Neutrophil (primary cell): Measurements from ENCODE around the gene RABGAP1.

Source experiments
- H3K27ac ChIP-seq: fragments of 200-600 bp; sonication (generic); 2 replicates; pipeline ENCODE4 v1.5.1; 2016; ENCODE audit warnings: mild to moderate bottlenecking, moderate library complexity
- H3K27me3 ChIP-seq: fragments of 200-600 bp; sonication (generic); 2 replicates; pipeline ENCODE4 v1.6.0; 2016; ENCODE audit warnings: mild to moderate bottlenecking
- H3K36me3 ChIP-seq: fragments of 200-600 bp; sonication (generic); 2 replicates; pipeline ENCODE4 v1.5.1; 2017
- H3K4me1 ChIP-seq, 2 experiments: fragments of 200-600 bp in 1 of 2; sonication (generic) in 1 of 2; 1 replicate in 1 of 2; 2 replicates in 1 of 2; pipeline versions ENCODE4 v1.5.1 to v1.6.1; 2013 to 2016; ENCODE audit warnings: low read depth in 1 of 2, low read length in 1 of 2, mild to moderate bottlenecking in 1 of 2, moderate library complexity in 1 of 2; ENCODE audit not compliant: control insufficient read depth in 1 of 2, insufficient read depth in 1 of 2
- H3K4me3 ChIP-seq, 2 experiments: fragments of 200-600 bp in 1 of 2; sonication (generic) in 1 of 2; 1 replicate in 1 of 2; 2 replicates in 1 of 2; pipeline ENCODE4 v1.5.1; 2013 to 2016; ENCODE audit warnings: low read depth in 1 of 2, low read length in 1 of 2, mild to moderate bottlenecking in 1 of 2, moderate library complexity in 1 of 2
- H3K9me3 ChIP-seq: fragments of 200-600 bp; sonication (generic); 2 replicates; pipeline ENCODE4 v1.5.1; 2016
- TF ChIP-seq, protein P1 (sequence below): fragments of 200-600 bp; sonication (generic); IDR thresholded peaks from 2 replicates; pipeline ENCODE4 v1.5.1; 2016; ENCODE audit warnings: antibody characterized with exemption

Gene RABGAP1

DNA sequence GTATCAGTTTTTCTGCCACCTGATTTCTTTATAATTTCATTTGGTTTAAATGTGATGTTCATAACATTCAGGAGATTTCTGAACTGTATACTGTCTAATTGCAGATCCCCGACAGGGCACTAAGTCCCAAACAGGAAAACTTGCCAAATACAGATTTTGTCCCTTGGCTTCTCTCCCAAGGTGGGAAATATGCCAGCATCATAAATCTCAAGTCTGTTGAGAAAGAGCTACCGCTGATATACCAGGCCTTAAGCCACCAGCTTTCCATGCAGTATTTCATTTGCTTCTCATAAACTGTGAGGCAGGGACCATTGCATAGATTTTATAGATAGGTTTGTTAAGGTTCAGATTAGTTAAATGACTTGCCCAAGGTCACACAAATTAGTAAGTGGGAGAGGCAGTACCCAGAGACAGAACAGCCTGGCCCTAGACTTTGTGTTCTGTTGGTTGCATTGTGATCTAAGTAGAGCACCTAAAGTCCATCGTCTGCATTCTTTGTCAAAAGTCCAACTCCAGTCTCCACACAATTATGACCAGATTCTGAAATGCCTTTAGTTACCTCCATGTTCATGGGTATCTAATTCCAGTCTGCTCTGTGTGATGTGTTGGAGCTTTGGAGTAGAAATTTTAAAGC lies 108.9 kb downstream of the RABGAP1 start:
- H3K9me3 ChIP-seq, result no peaks in the 10 kb centered on the region
- TF ChIP-seq, protein P1, sequence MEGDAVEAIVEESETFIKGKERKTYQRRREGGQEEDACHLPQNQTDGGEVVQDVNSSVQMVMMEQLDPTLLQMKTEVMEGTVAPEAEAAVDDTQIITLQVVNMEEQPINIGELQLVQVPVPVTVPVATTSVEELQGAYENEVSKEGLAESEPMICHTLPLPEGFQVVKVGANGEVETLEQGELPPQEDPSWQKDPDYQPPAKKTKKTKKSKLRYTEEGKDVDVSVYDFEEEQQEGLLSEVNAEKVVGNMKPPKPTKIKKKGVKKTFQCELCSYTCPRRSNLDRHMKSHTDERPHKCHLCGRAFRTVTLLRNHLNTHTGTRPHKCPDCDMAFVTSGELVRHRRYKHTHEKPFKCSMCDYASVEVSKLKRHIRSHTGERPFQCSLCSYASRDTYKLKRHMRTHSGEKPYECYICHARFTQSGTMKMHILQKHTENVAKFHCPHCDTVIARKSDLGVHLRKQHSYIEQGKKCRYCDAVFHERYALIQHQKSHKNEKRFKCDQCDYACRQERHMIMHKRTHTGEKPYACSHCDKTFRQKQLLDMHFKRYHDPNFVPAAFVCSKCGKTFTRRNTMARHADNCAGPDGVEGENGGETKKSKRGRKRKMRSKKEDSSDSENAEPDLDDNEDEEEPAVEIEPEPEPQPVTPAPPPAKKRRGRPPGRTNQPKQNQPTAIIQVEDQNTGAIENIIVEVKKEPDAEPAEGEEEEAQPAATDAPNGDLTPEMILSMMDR, result no peak
- H3K4me3 ChIP-seq, result no peak overlapping the region
- H3K27me3 ChIP-seq, result no peaks in the 10 kb centered on the region
- H3K27ac ChIP-seq, result no peak overlapping the region
- no peaks in the 10 kb centered on the region for H3K36me3 ChIP-seq
- no peaks in the 10 kb centered on the region for H3K4me1 ChIP-seq

DNA sequence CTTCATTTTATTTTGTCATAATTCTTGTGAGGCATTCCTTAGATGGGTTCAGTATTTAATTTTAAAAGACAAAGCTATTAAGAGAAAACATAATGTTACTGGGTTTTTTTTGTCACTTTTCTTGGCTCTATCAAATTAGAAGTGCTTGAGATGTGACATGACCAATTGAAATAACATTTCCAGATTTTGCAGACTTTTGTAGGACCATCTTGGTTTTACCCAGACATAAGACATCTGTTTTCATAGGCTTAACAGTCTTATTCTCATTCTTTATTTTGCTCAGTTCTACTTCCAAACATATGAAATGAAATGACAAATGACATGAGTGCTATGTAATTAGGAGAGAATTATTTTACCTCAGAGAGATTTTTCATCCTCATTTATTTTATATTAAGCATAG lies 112.2 kb downstream of the RABGAP1 start:
- Histone ChIP-seq H3K36me3 (no peaks in the 10 kb centered on the region), H3K9me3 (no peaks in the 10 kb centered on the region), H3K27ac (no peak overlapping the region), H3K27me3 (no peaks in the 10 kb centered on the region), H3K4me3 (no peak overlapping the region), H3K4me1 (no peaks in the 10 kb centered on the region)
- TF ChIP-seq, protein P1, result no peak

DNA sequence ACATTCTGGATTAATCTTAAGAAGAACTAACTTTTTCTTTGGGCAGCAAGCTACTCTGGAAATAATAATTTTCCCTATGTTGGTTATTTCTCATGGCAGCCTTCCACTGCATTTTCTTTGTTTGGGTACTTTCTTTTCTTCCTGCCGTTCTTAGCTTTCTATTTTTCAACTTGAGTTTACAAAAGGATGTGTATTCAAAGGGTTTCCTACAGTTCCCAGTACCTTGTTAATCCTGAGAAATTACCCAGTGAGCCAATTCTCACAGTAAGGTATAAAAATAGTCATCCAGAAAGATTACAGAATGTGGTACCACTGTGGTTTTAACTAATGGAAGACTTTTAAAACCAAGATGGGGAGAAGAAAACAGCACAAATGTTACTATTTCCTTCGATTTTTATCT lies 112.9 kb downstream of the RABGAP1 start:
- TF ChIP-seq, protein P1, result no peak
- no peak overlapping the region for H3K4me3 ChIP-seq
- no peaks in the 10 kb centered on the region for H3K9me3 ChIP-seq
- H3K4me1 ChIP-seq, result no peaks in the 10 kb centered on the region
- no peaks in the 10 kb centered on the region for H3K36me3 ChIP-seq
- no peaks in the 10 kb centered on the region for H3K27me3 ChIP-seq
- no peak overlapping the region for H3K27ac ChIP-seq

DNA sequence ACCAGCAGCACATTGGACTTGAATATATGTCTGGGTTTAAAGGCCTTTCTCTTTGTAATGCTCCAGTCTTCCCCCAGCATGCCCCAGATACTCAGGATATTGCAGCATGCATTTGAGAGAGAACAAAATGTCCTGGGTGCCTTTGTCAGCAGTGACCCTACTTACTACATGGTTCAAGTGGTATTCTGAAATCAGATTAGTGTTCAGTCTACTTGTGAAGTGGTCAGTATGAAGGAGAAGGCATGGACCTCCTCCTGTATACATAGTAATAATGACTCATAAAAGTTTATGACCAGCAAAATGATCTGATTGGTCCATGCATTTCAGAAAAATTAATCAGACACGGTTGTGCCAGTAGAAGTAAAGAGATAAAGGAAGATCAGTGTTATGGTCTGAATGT lies 118.0 kb downstream of the RABGAP1 start:
- no peaks in the 10 kb centered on the region for H3K27me3 ChIP-seq
- no peaks in the 10 kb centered on the region for H3K9me3 ChIP-seq
- H3K4me3 ChIP-seq, result no peak overlapping the region
- H3K4me1 ChIP-seq, result no peaks in the 10 kb centered on the region
- H3K27ac ChIP-seq, result no peak overlapping the region
- H3K36me3 ChIP-seq, result no peaks in the 10 kb centered on the region
- TF ChIP-seq, protein P1, result no peak

DNA sequence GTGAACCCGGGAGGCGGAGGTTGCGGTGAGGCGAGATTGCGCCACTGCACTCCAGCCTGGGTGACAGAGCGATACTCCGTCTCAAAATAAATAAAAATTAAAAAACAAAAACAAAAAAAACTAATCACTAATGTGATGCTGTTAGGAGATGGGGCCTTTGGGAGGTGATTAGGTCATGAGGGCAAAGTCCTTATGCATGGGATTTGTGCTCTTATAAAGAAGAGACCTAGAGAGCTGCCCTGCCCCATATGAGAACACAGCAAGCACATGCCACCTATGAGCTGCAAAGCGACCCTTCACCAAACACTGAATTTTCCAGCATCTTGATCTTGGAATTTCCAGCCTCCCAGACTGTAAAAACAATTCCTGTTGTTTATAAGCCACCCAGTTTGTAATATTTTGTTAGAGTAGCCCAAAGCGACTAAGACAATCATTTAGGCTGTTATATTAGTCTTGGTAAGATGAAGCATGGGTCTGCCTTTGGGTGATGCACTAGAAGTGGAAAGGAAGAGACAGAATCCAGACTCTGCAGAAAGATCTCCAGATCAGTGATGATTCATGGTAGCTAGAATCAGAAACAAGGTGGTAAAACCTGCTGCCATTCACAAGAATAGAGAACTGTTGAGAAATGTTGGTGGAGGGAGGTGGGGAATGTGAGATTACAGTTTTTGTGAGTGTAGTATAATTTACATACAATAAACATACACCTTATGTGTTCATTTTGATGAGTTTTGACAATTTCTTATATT lies 118.8 kb downstream of the RABGAP1 start:
- TF ChIP-seq, protein P1, result no peak
- Histone ChIP-seq H3K4me1 (no peaks in the 10 kb centered on the region), H3K27ac (no peak overlapping the region), H3K36me3 (no peaks in the 10 kb centered on the region), H3K27me3 (no peaks in the 10 kb centered on the region), H3K4me3 (no peak overlapping the region), H3K9me3 (no peaks in the 10 kb centered on the region)
